HepG2 (cell line): ENCODE results near the gene RHBDD1. TPM values are rescaled to one million over a fixed set of nuclear protein-coding genes. Genes with fewer than 3 reads are reported as not detected.

Experiments used
- AKAP8 ChIP-seq: sonication (generic); formaldehyde crosslinking; IDR thresholded peaks from 2 replicates; pipeline ENCODE4 v1.5.1; 2020; ENCODE audit warnings: mild to moderate bottlenecking, missing genetic modification reagents
- CBX2 ChIP-seq, 2 experiments: fragments of 200-600 bp in 1 of 2; sonication (generic); formaldehyde crosslinking in 1 of 2; IDR thresholded peaks; 2 replicates each; pipeline versions ENCODE4 v1.7.0 to v1.8.1; 2018 to 2022; ENCODE audit warnings: low read depth in 2 of 2, low read length in 1 of 2, mild to moderate bottlenecking in 1 of 2, missing genetic modification reagents in 1 of 2
- CREM ChIP-seq, 2 experiments: sonication (generic) in 1 of 2; formaldehyde crosslinking in 1 of 2; IDR thresholded peaks; 2 replicates each; pipeline versions ENCODE4 v1.4.0 to v1.6.1; 2016 to 2020; ENCODE audit warnings: antibody characterized with exemption in 1 of 2, mild to moderate bottlenecking in 1 of 2, missing genetic modification reagents in 1 of 2
- HNRNPLL ChIP-seq: fragments of 200-400 bp; formaldehyde crosslinking; IDR thresholded peaks from 2 replicates; pipeline ENCODE4 v1.6.1; 2017; ENCODE audit warnings: mild to moderate bottlenecking, low read depth, low read length; ENCODE audit not compliant: poor library complexity, severe bottlenecking
- IRF2 ChIP-seq: IDR thresholded peaks from 2 replicates; pipeline ENCODE4 v1.6.1; 2018; ENCODE audit warnings: missing genetic modification reagents, missing compliant biosample characterization
- KLF16 ChIP-seq, 2 experiments: sonication (generic) in 1 of 2; formaldehyde crosslinking in 1 of 2; IDR thresholded peaks; 2 replicates each; pipeline versions ENCODE4 v1.6.1 to v1.8.0; 2016 to 2023; ENCODE audit warnings: missing genetic modification reagents in 2 of 2, missing compliant biosample characterization in 1 of 2
- KLF6 ChIP-seq: IDR thresholded peaks from 2 replicates; pipeline ENCODE4 v1.8.0; 2016; ENCODE audit warnings: missing biosample characterization, missing genetic modification reagents
- MYC ChIP-seq: sonication (generic); formaldehyde crosslinking; IDR thresholded peaks from 2 replicates; pipeline ENCODE4 v1.9.0; 2021; ENCODE audit warnings: missing genetic modification reagents, borderline replicate concordance
- MZF1 ChIP-seq: sonication (generic); formaldehyde crosslinking; IDR thresholded peaks from 2 replicates; pipeline ENCODE4 v1.8.1; 2023; ENCODE audit warnings: mild to moderate bottlenecking, missing genetic modification reagents, borderline replicate concordance
- NR3C1 ChIP-seq: sonication (generic); formaldehyde crosslinking; IDR thresholded peaks from 2 replicates; pipeline ENCODE4 v1.4.0; 2020; ENCODE audit warnings: missing genetic modification reagents
- PAWR ChIP-seq: sonication (generic); formaldehyde crosslinking; IDR thresholded peaks from 2 replicates; pipeline ENCODE4 v1.4.0; 2020; ENCODE audit warnings: missing genetic modification reagents, mild to moderate bottlenecking, borderline replicate concordance
- PRDM10 ChIP-seq: sonication (generic); formaldehyde crosslinking; IDR thresholded peaks from 2 replicates; pipeline ENCODE4 v1.4.0; 2020; ENCODE audit warnings: low read depth, missing genetic modification reagents
- RNF2 ChIP-seq: fragments of 450-650 bp; conservative IDR thresholded peaks from 2 replicates; pipeline ENCODE4 v1.6.1; 2016; ENCODE audit warnings: low read depth
- SAP130 ChIP-seq: IDR thresholded peaks from 2 replicates; pipeline ENCODE4 v1.6.1; 2016; ENCODE audit warnings: low read depth
- SKIL ChIP-seq: sonication (generic); formaldehyde crosslinking; IDR thresholded peaks from 2 replicates; pipeline ENCODE4 v1.8.0; 2022; ENCODE audit warnings: missing genetic modification reagents, mild to moderate bottlenecking, moderate library complexity, borderline replicate concordance
- TSC22D2 ChIP-seq: sonication (generic); formaldehyde crosslinking; IDR thresholded peaks from 2 replicates; pipeline ENCODE4 v1.5.1; 2020; ENCODE audit warnings: missing genetic modification reagents, mild to moderate bottlenecking, borderline replicate concordance
- ZBTB20 ChIP-seq: sonication (generic); formaldehyde crosslinking; IDR thresholded peaks from 2 replicates; pipeline ENCODE4 v1.8.1; 2023; ENCODE audit warnings: missing genetic modification reagents, low read depth, mild to moderate bottlenecking, borderline replicate concordance
- ZFY ChIP-seq: sonication (generic); formaldehyde crosslinking; IDR thresholded peaks from 2 replicates; pipeline ENCODE4 v1.4.0; 2020; ENCODE audit warnings: missing genetic modification reagents
- ZNF225 ChIP-seq: sonication (generic); formaldehyde crosslinking; IDR thresholded peaks from 2 replicates; pipeline ENCODE4 v1.4.0; 2020; ENCODE audit warnings: mild to moderate bottlenecking, missing genetic modification reagents
- ZNF30 ChIP-seq: sonication (generic); formaldehyde crosslinking; IDR thresholded peaks from 2 replicates; pipeline ENCODE4 v1.5.0; 2020; ENCODE audit warnings: mild to moderate bottlenecking, missing genetic modification reagents
- ZNF33B ChIP-seq: sonication (generic); formaldehyde crosslinking; IDR thresholded peaks from 2 replicates; pipeline ENCODE4 v1.5.1; 2020; ENCODE audit warnings: mild to moderate bottlenecking, missing genetic modification reagents
- ZNF737 ChIP-seq: sonication (generic); formaldehyde crosslinking; IDR thresholded peaks from 2 replicates; pipeline ENCODE4 v1.5.0; 2020; ENCODE audit warnings: missing genetic modification reagents, mild to moderate bottlenecking, borderline replicate concordance
- ZNF839 ChIP-seq: sonication (generic); formaldehyde crosslinking; IDR thresholded peaks from 2 replicates; pipeline ENCODE4 v1.4.0; 2020; ENCODE audit warnings: missing genetic modification reagents, mild to moderate bottlenecking, borderline replicate concordance
- polyA plus RNA-seq, 8 experiments: library from polyadenylated mRNA; depleted of rRNA in 3 of 8; stranded (reverse) in 7 of 8; unstranded in 1 of 8; fragments of >200 nt; fragmentation: Illumina TruSeq in 4 of 8; extraction: Trizol in 4 of 8; gene quantifications; 2 replicates each; pipeline versions ENCODE4 v1.2.1 to v1.2.3, GENCODE V29; 2011 to 2016; ENCODE audit warnings: low read depth in 4 of 8, missing spikeins in 1 of 8, mixed read lengths in 1 of 8; ENCODE audit not compliant: insufficient read depth in 1 of 8
- total RNA-seq, 5 experiments: library from RNA; depleted of rRNA; stranded (reverse); fragments of >200 nt; fragmentation: Illumina TruSeq; extraction: Trizol; gene quantifications; 2 replicates each; pipeline ENCODE4 v1.2.3, GENCODE V29; 2016; ENCODE audit warnings: low read depth in 1 of 5

The RHBDD1 gene
- total and polyA plus RNA-seq, 2 of the 13 experiments (the other 11 are each of a cell fraction or from before 2014, with no cell fraction given): 8.2 to 9.5 TPM

- no peak for TF ChIP-seq SKIL (CRISPR knock-in tag)
- 0 out of 2 replicates have a peak, but pooled peaks have one; percentile 21 for TF ChIP-seq MZF1 (CRISPR knock-in tag)
- no peak; the same call in 1 of the 2 replicates for TF ChIP-seq ZFY (CRISPR knock-in tag)
- TF ChIP-seq PRDM10 (CRISPR knock-in tag): no peak
- peak; percentile 53; the same call in 1 of the 2 replicates for TF ChIP-seq AKAP8 (CRISPR knock-in tag)
- no peak; the same call in 1 of the 2 replicates for TF ChIP-seq SAP130 (CRISPR knock-in tag)
- TF ChIP-seq ZNF839 (CRISPR knock-in tag): 0 out of 2 replicates have a peak, but pooled peaks have one; percentile 63
- no peak; the same call in 1 of the 2 replicates for TF ChIP-seq IRF2 (CRISPR knock-in tag)
- 0 out of 2 replicates have a peak, but pooled peaks have one; percentile 34 for TF ChIP-seq TSC22D2
- TF ChIP-seq CBX2 (IDR thresholded peaks at IDR 0.05; ENCODE audit: low read depth, low read length): no peak
- no peak for TF ChIP-seq CBX2 (CRISPR knock-in tag; IDR thresholded peaks at IDR 0.05; ENCODE audit: low read depth)
- TF ChIP-seq PAWR (CRISPR knock-in tag): no peak
- no peak for TF ChIP-seq ZBTB20 (CRISPR knock-in tag)
- TF ChIP-seq ZNF33B (CRISPR knock-in tag): peak; percentile 82; the same call in 1 of the 2 replicates
- 0 out of 2 replicates have a peak, but pooled peaks have one; percentile 23 for TF ChIP-seq RNF2
- 0 out of 4 replicates have a peak, but pooled peaks of 1 of the 2 experiments have one; percentile 30 for TF ChIP-seq KLF16 (CRISPR knock-in tag; IDR thresholded peaks at IDR 0.05)
- peak; percentile 54 for TF ChIP-seq CREM (IDR thresholded peaks at IDR 0.05)
- TF ChIP-seq CREM (CRISPR knock-in tag; IDR thresholded peaks at IDR 0.05): no peak
- TF ChIP-seq HNRNPLL: peak; percentile 90
- TF ChIP-seq ZNF225 (CRISPR knock-in tag): peak; percentile 79; the same call in 1 of the 2 replicates
- TF ChIP-seq ZNF737 (CRISPR knock-in tag): 0 out of 2 replicates have a peak, but pooled peaks have one; percentile 34
- 0 out of 2 replicates have a peak, but pooled peaks have one; percentile 23 for TF ChIP-seq ZNF30
- no peak for TF ChIP-seq NR3C1
- TF ChIP-seq KLF6 (CRISPR knock-in tag): 0 out of 2 replicates have a peak, but pooled peaks have one; percentile 33
- TF ChIP-seq MYC (CRISPR knock-in tag): peak; percentile 74; the same call in 1 of the 2 replicates
Measured at GRCh38 chr2:226835796-226836547, at the start of gene RHBDD1 (continued).
